SU-DHL-6 (cell line): ENCODE data around the gene MAP2.

Source experiments
- H2AFZ ChIP-seq: fragments of 200-600 bp; sonication (generic); 2 replicates; pipeline ENCODE4 v1.6.1; 2014; ENCODE audit warnings: low read depth, mild to moderate bottlenecking, moderate library complexity, mixed read lengths, antibody characterized with exemption, low read length; ENCODE audit not compliant: severe bottlenecking
- H3F3A ChIP-seq: fragments of 200-600 bp; shearing (Covaris generic); 2 replicates; pipeline ENCODE4 v1.6.0; 2016; ENCODE audit warnings: antibody characterized with exemption, mild to moderate bottlenecking; ENCODE audit not compliant: insufficient read depth
- H3K27ac ChIP-seq: fragments of 200-600 bp; sonication (generic); 2 replicates; pipeline ENCODE4 v1.5.1; 2016; ENCODE audit warnings: low read depth, mild to moderate bottlenecking, low read length, moderate library complexity, mixed read lengths
- H3K27me3 ChIP-seq: fragments of 200-600 bp; sonication (generic), shearing (Covaris generic); 2 replicates; pipeline ENCODE4 v1.6.0; 2014; ENCODE audit warnings: mild to moderate bottlenecking, low read length
- H3K36me3 ChIP-seq: fragments of 200-600 bp; sonication (generic); 2 replicates; pipeline ENCODE4 v1.6.1; 2014; ENCODE audit warnings: mild to moderate bottlenecking, low read length, mixed read lengths
- H3K4me2 ChIP-seq: fragments of 300-600, 200-600 bp; shearing (Covaris generic), sonication (generic); 2 replicates; pipeline ENCODE4 v1.6.0; 2014; ENCODE audit warnings: low read length, low read depth, mild to moderate bottlenecking; ENCODE audit not compliant: poor library complexity, severe bottlenecking
- H3K4me3 ChIP-seq: fragments of 200-600 bp; sonication (generic); 2 replicates; pipeline ENCODE4 v1.5.1; 2014; ENCODE audit warnings: antibody characterized with exemption, low read length, mild to moderate bottlenecking, mixed read lengths; ENCODE audit not compliant: insufficient read depth, poor library complexity, severe bottlenecking
- H3K79me2 ChIP-seq: fragments of 200-600 bp; sonication (generic); 2 replicates; pipeline ENCODE4 v1.6.1; 2014; ENCODE audit warnings: mild to moderate bottlenecking, low read length, moderate library complexity; ENCODE audit not compliant: insufficient read depth
- H3K9ac ChIP-seq: fragments of 200-600 bp; sonication (generic); 2 replicates; pipeline ENCODE4 v1.7.0; 2014; ENCODE audit warnings: mild to moderate bottlenecking, low read length
- H3K9me2 ChIP-seq: fragments of 200-600 bp; sonication (generic); replicated peaks from 2 replicates; pipeline ENCODE4 v1.6.1; 2014; ENCODE audit warnings: low read length; ENCODE audit not compliant: insufficient read depth
- H3K9me3 ChIP-seq: fragments of 200-600 bp; sonication (generic); 2 replicates; pipeline ENCODE4 v1.6.1; 2014; ENCODE audit warnings: low read length, mixed read lengths; ENCODE audit not compliant: insufficient read depth
- H4K20me1 ChIP-seq: fragments of 200-600 bp; sonication (generic); 2 replicates; pipeline ENCODE4 v1.6.1; 2014; ENCODE audit warnings: low read depth, mild to moderate bottlenecking, antibody characterized with exemption, low read length, moderate library complexity, mixed read lengths
- EZH2phosphoT487 ChIP-seq: fragments of 200-600 bp; sonication (generic), shearing (Covaris generic); conservative IDR thresholded peaks from 2 replicates; pipeline ENCODE4 v1.6.1; 2018; ENCODE audit warnings: mild to moderate bottlenecking, antibody characterized with exemption, low read length, moderate library complexity, mixed read lengths
- TF ChIP-seq, protein P1 (sequence below): fragments of 200-600 bp; sonication (generic); IDR thresholded peaks from one replicate; pipeline ENCODE4 v1.5.1; 2017; ENCODE audit warnings: antibody characterized with exemption, mild to moderate bottlenecking, low read length, moderate library complexity; ENCODE audit not compliant: insufficient read depth, poor library complexity, severe bottlenecking

MAP2 gene

GRCh38 chr2:209570194-209570593, 146.3 kb downstream of the MAP2 start:
- no peak overlapping the region for H3K27ac ChIP-seq
- H3K4me2 ChIP-seq = no peak overlapping the region
- H3K27me3 ChIP-seq = no peaks in the 10 kb centered on the region
- H3F3A ChIP-seq = no peaks in the 10 kb centered on the region
- no peaks in the 10 kb centered on the region for H3K36me3 ChIP-seq
- no peak overlapping the region for H3K9ac ChIP-seq
- no peaks in the 10 kb centered on the region for H4K20me1 ChIP-seq
- no peaks in the 10 kb centered on the region for H3K79me2 ChIP-seq
- no peak overlapping the region for H2AFZ ChIP-seq
- no peak for TF ChIP-seq EZH2phosphoT487
- TF ChIP-seq, protein P1, sequence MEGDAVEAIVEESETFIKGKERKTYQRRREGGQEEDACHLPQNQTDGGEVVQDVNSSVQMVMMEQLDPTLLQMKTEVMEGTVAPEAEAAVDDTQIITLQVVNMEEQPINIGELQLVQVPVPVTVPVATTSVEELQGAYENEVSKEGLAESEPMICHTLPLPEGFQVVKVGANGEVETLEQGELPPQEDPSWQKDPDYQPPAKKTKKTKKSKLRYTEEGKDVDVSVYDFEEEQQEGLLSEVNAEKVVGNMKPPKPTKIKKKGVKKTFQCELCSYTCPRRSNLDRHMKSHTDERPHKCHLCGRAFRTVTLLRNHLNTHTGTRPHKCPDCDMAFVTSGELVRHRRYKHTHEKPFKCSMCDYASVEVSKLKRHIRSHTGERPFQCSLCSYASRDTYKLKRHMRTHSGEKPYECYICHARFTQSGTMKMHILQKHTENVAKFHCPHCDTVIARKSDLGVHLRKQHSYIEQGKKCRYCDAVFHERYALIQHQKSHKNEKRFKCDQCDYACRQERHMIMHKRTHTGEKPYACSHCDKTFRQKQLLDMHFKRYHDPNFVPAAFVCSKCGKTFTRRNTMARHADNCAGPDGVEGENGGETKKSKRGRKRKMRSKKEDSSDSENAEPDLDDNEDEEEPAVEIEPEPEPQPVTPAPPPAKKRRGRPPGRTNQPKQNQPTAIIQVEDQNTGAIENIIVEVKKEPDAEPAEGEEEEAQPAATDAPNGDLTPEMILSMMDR = no peak
- H3K9me2 ChIP-seq = no peaks in the 10 kb centered on the region
- no peaks in the 10 kb centered on the region for H3K9me3 ChIP-seq
- H3K4me3 ChIP-seq = no peak overlapping the region

GRCh38 chr2:209574515-209574914, 150.7 kb downstream of the MAP2 start:
- Histone ChIP-seq H3K27ac (no peak overlapping the region), H3K4me2 (no peak overlapping the region), H3K27me3 (no peaks in the 10 kb centered on the region), H3K9me2 (no peaks in the 10 kb centered on the region), H4K20me1 (no peaks in the 10 kb centered on the region), H3K9me3 (no peaks in the 10 kb centered on the region), H3K79me2 (no peaks in the 10 kb centered on the region), H3F3A (no peaks in the 10 kb centered on the region), H3K36me3 (no peaks in the 10 kb centered on the region), H3K9ac (no peak overlapping the region), H3K4me3 (no peak overlapping the region), H2AFZ (no peak overlapping the region)
- TF ChIP-seq, protein P1 = no peak
- no peak for TF ChIP-seq EZH2phosphoT487

GRCh38 chr2:209577376-209578357, 153.8 kb downstream of the MAP2 start:
- H3K36me3 ChIP-seq = no peaks in the 10 kb centered on the region
- no peak for TF ChIP-seq EZH2phosphoT487
- TF ChIP-seq, protein P1 = peak; percentile 29
- H3K9ac ChIP-seq = no peak overlapping the region
- no peaks in the 10 kb centered on the region for H3F3A ChIP-seq
- H3K9me2 ChIP-seq = no peaks in the 10 kb centered on the region
- H4K20me1 ChIP-seq = no peaks in the 10 kb centered on the region
- H3K79me2 ChIP-seq = no peaks in the 10 kb centered on the region
- no peak overlapping the region for H2AFZ ChIP-seq
- no peaks in the 10 kb centered on the region for H3K9me3 ChIP-seq
- H3K4me2 ChIP-seq = no peak overlapping the region
- no peak overlapping the region for H3K4me3 ChIP-seq
- H3K27me3 ChIP-seq = no peaks in the 10 kb centered on the region
- no peak overlapping the region for H3K27ac ChIP-seq
